ENCODE measurements around the gene NRG4.

DNA sequence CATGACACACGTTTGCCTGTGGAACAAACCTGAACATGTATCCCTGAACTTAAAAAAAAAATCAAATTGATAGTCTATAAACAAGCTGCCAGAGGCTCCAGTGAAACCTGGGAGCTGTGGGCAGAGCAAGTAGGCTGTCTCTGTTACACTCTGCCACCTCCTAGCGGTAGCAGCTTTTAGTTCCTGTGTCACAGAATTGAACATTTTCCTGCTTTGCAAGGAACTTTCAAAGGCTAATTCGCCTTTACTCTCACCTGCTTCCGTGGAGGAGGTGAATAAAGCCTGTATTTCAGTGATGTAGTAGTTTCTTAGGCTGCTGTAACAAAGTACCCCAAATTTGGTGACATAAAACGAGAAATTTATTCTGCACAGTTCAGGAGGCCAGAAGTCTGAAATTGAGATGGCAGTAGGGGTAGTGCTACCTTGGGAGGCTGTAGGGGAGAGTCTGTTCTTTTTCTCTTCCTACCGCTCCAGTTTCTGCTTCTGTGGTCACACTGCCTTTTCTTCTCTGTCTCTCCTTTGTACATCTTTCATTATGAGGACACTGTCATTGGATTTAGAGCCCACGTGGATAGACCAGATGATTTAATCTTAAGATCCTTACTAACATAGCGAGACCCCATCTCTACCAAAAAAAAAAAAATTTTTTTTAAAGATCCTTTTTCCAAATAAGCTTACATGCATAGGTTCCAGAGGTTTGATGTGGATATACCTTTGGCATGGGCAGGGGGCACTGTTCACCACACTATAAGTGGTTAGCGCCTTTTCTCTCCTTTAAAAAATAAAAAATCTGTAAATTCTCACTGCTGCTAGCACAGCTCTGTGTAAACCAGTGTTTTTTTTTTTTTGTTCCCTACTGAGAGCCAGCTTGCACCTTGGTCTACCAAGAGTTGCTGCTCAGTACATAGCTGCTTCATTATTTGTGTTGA lies 83.3 kb downstream of the NRG4 start:
- no peak for TF ChIP-seq YY1 (IDR thresholded peaks at IDR 0.05; ENCODE audit: insufficient read depth, insufficient read length)
- TF ChIP-seq ZNF274 (IDR thresholded peaks at IDR 0.05; ENCODE audit: low read depth, low read length), result no peak
- no peak for TF ChIP-seq SUZ12 (IDR thresholded peaks at IDR 0.05; ENCODE audit: extremely low read depth, insufficient read depth, insufficient read length)

Data from NT2/D1 (cell line).